GM18502 (cell line): ENCODE data around the gene KLHDC10.
"Not testable (repeated sequence)": the region's sequence is repeated elsewhere in the genome, so short reads cannot be mapped to it uniquely, and the experiment has no call there.

Experiments used
- ATAC-seq: cut with Tn5 transposase; IDR thresholded peaks from one replicate; pipeline ENCODE4 v1.9.1; 2021; ENCODE audit warnings: mild to moderate bottlenecking; ENCODE audit not compliant: unreplicated experiment, poor library complexity

The KLHDC10 gene

GRCh38 chr7:130139193-130139960, 69.0 kb downstream of the KLHDC10 start:
- ATAC-seq = no peak

DNA sequence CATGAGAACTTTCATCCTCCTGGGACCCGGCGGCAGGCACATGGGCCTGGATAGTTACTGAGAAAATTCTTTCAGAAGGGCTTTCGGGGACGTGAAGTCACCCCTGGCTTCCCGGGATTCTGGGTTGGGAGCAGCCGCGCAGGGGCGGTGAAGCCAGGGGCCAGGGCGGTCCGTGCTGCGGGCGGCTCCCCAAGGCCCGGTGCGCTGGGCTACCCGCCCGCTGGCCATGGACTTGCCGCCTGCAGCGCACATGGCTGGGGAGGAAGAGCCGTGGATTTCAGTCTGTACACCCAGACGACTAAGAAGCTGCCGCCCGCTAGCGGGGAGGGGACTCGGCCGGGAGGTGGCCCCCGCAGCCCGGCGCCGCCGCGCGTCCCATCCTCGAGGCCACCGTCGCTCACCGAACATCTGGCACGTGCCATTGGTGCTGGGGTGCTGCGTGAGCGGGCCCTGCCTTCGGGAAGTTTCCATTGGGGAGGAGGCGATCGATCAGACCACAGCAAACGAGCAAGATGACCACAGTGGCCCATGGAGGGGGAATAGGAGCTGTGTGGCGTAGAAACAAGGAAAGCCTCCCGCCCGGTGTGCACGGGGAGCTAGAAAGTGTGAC, 70.3 kb downstream of the KLHDC10 start:
- ATAC-seq = no peak

- no peak for ATAC-seq
Measured at GRCh38 chr7:130141161-130141883, 71.0 kb downstream of the KLHDC10 start.

GRCh38 chr7:130141884-130142653, 71.7 kb downstream of the KLHDC10 start:
- ATAC-seq = no peak

GRCh38 chr7:130142654-130143333, 72.5 kb downstream of the KLHDC10 start:
- no peak for ATAC-seq

DNA sequence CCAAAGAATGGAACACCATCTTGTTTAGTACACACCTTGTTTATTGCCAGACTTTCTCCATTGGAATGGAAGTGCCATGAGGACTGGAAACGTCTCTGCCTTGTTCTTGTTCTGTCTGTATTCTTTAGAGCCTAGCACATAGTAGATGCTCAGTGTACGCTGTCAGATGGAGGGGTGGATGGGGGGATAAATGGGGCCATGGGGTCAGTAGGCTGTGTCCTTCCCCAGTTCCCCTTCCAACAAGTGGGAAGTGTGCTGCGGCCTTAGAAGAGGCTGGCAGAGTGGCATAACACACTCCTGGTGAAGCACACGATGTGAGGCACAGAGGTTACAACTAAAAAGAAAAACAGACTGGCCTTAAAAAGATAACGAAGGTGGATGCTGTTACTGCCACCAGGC, 73.0 kb downstream of the KLHDC10 start:
- ATAC-seq = no peak

- ATAC-seq = no peak
Measured at GRCh38 chr7:130143986-130144311, 73.6 kb downstream of the KLHDC10 start.

- ATAC-seq = no peak
Measured at GRCh38 chr7:130144312-130145171, 74.2 kb downstream of the KLHDC10 start.

DNA sequence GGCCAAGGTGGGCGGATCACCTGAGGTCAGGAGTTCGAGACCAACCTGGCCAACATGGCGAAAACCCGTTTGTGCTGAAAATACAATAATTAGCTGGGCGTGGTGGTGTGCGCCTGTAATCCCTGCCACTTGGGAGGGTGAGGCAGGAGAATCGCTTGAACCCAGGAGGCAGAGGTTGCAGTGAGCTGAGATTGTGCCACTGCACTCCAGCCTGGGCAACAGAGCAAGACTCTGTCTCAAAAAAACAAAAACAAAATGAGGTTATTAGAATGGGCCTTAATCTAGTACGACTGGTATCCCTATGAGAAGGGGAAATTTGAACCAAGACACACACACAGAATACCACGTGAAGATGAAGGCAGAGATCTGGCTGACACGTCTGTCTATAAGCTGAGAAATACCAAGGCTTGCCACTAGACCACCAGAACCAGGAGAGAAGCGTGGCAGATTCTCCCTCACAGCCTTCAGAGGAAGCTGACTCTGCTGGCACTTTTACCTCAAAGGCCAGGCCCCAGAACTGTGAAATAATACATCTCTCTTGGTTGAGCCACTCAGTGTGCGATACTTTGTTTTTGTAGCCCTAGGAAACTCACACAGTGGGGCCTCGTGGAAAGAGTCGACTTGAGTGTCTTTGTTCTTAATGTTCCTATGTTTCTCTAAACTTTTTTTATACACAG, 75.2 kb downstream of the KLHDC10 start:
- ATAC-seq = no peak

DNA sequence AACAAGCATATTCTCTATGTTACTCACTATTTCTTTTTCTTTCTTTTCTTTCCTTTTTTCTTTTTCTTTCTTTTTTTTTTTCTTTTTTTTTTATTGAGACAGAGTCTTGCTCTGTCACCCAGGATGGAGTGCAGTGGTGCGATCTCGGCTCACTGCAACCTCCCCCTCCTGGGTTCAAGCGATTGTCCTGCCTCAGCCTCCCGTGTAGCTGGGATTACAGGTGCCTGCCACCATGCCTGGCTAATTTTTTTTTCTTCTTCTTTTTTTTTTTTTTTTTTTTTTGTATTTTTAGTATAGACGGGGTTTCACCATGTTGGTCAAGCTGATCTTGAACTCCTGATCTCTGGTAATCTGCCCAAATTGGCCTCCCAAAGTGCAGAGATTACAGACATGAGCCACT, 75.8 kb downstream of the KLHDC10 start:
- not testable (repeated sequence) for ATAC-seq

GRCh38 chr7:130146693-130147405, 76.5 kb downstream of the KLHDC10 start:
- ATAC-seq = no peak

GRCh38 chr7:130147710-130148325, 77.5 kb downstream of the KLHDC10 start:
- ATAC-seq = no peak

DNA sequence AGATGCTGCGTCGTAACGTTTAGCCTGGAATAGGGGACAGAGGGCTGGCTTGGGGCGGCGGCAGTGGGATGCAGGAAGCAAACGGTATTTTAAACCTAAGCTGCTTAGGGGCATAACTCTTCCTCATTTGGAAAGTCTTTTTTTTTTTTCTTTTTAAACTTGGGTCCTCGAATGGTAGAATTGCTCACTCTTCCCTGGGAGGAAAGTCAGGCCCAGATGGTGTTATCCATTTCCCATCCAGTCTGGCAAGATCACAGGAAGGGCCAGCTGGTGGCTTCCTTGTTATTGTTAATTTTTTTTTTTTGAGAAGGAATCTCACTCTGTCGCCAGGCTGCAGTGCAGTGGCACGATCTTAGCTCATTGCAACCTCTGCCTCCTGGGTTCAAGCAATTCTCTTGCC, 78.2 kb downstream of the KLHDC10 start:
- no peak for ATAC-seq

DNA sequence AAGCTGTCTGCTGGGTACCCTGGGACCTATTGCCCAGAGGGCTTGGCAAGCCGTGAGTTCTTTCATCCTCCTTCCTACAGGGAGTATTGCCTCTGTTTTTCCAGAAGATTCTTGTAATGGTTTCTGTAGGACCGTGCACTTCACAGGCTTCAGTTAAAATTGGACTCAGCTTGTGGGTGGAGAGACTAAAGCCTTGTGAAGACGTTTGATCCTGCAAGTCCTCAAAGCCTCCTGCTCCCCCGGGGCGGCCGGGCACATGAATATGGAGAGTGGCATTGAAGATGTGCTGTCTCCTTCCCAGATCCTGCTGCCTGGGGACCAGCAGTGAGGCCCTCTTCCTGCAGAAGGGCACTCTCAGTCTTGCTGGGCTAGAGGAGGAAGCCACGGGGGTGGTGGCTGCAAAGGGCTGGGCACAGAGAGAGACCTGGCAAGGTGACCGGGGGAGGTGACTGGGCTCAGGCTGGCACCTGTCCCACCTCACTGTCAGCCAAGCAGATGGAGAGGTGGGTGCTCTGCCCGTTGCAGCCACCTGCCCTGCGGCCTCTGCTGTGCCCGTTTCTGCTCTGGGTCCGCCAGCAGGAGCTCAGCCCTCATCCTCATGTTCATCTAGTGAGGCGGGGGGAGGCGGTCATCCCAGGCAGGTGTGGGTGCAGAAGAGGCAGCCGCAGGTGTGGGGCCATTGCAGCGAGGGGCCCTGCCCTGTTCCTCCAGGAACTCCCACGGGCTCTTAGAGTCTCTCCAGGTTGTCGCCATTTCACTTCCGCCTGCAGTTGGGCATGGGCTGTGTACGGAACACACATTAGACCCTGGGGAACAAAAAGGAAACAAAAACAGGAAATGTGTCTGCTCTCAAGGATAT, 79.2 kb downstream of the KLHDC10 start:
- ATAC-seq = peak; percentile 57

DNA sequence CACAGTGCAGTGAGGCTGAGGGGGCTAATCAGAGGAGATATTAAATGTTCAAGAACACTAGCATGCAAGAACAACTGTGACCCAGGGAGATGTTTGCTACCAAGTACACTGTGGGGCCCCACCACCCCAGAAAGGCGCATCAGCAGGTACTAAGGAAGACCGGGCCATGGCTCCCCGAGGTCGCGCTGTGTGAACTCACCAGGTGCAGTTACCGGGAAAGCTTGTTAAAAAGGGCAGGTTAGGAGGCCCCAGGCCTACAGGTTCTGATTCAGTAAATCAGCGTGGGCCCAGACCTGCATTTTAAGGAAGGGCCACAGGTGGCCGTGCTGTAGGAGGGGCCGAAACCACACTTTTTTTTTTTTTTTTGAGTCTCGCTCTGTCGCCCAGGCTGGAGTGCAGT, 80.3 kb downstream of the KLHDC10 start:
- no peak for ATAC-seq

DNA sequence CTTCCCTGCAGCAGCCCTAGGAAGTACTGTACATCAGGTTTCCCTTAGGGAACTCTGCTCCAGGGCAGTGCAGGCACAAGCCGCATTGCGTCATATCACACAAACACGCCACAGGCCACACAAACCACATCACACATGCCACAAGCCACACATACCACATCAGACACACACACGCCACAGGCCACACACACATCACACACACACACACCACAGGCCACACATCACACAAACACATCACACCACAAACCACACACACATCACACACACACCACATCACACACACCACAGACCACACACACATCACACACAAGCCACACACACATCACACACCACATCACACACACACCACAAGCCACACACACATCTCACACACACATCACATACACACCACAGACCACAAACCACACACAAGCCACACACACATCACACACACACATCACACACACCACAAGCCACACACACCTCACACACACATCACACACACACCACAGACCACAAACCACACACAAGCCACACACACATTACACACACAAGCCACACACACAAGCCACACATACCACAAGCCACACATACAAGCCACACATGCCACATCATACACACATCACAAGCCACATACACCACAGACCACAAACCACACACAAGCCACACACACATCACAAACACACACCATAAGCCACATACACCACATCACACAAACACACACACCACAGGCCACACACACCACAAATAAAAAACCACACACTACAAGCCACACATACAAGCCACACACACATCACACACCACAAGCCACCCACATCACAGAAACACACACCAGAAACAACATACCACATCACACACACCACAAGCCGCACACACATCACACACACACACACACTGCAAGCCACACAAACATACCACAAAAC, 81.5 kb downstream of the KLHDC10 start:
- no peak for ATAC-seq
